Amygdala (tissue), 56 donors: ENCODE measurements around the gene HINT2.

Experiments used
- DNase-seq, 56 donors: peaks; one replicate each; lab custom pipeline; 2025; lab: John Stamatoyannopoulos, UW

Gene HINT2

DNA sequence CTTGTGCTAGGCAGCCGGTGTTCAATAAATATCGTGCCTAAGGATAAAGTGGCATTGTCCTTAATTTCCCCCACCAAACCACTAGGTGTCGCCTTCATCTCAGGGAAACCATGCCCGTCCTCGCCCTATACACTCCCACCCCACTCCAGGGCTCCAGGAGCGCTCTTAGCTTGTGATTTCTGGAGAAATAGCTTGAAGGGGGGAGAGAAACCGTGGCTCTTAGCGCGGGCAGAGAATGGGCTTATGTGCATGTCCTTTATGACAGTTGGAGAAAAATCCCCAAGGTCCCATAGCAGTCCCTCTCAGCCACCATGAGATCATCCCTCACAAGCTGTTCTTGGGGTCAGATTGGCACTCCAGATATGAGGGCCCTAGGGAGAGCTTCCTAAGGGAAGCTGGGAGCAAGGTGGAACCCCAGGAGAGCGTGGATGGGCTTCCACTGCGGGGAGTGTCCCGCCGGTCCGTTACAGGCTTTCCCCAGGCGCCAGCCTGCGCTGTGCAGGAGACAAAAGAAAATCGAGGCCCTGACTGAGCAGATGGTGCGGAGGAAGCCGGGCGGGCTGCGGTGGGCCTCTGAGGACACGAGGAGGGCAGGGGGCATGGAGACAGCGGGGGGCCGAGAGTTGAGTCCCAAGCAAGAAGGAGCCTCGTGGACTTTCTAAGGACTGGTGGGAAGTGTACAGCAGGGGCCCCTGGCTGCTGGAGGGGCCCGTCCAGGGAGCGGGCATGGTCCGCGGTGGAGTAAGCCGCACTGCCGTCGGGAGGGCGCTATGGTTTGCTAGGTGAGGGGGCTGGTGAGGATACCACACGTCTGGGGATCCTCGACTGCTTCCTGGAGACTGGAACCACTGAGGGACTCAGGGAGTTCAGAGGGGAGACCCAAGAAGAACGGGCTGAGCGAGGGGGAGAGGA is 24.2 kb downstream of the HINT2 start:
- DNase-seq = peak in 44 of 56 donors; percentile 16 to 76 (median 42)

DNA sequence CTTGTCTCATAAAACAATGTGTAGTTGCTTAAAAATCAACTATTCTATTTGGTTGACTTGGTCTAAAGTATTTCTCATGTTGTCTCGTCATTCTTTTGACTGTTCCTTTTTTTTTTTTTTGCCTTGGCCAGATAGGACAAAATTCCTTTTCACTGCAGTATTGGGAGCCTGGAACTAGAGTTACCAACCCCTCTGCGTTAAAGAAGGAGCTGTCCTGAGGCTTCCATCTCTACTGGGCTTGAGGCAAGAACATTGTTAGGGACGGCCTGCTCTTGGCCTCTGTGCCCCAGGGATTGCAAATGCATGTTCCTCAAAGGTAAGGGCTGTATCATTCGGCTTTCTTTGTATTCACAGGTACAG is 24.8 kb downstream of the HINT2 start:
- no peak for DNase-seq

DNA sequence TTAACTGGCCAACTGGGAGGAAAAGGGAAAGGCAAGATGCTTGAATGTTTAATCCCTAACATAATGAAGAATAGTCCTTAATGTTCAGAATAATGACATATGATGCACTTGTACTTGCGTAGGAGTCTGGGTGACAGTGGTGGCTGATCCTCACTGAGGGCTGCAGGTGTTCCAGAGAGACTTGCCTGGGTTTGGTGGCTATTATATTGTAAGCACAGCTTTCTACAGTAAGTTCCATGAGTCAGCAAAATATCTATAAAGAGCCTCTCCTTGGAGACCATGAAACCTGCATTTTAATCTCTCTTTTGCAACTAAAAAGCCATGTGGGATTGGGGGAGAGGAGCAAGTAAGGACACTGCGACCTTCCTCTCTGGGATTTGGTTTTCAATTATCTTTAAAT is 25.3 kb downstream of the HINT2 start:
- DNase-seq = no peak

DNA sequence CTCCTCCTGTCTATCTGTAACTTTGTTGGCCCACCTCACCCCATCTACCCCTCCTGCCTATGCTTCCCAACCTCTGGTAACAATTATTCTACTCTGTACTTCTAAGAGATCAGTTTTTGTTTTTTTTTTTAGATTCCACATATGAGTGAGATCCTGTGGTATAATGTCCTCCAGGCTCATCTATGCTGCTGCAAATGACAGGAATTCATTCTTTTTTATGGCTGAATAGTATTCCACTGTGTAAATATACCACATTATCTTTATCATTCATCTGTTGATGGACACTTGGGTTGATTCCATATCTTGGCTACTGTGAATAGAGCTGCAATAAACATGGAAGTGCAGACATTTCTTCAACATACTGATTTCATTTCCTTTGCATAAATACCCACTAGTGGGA is 31.4 kb downstream of the HINT2 start:
- no peak for DNase-seq

DNA sequence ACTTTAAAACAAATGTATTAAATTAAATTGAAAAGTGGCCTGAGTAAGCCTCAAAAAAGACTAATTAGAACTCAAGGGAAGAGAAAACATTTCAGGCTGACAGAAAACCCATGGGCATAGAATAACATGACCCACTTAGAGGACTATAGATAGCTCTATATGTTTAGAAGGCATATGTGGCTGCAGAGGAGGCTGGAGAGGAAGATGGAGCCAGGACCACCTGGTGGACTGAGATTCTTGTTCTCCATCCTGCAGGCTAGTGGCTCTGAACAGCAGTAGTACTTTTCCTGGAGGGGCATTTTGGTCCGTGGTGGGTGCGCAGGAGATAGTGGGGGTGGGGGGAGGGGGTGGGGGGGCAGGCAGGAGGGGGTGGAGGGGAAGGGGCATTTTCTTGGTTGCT is 33.8 kb downstream of the HINT2 start:
- DNase-seq = no peak

DNA sequence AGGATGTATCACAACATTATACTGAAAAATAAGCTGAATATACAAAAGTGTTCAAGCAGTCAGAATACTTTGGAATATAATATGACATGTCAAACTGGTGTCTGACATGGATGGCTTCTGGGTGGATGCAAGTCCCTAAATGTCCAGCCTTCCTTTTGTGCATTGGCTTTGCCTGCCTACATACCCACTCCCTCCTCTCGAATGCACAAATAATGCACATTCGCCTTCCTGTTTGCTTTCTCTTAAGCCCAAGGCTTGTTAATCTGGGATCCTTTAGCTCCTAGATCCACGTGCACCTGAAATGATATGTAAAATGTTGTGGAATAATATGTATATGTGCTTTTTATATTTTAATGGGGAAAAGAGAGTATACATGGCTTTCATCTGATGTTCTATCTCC is 36.3 kb downstream of the HINT2 start:
- DNase-seq = no peak

DNA sequence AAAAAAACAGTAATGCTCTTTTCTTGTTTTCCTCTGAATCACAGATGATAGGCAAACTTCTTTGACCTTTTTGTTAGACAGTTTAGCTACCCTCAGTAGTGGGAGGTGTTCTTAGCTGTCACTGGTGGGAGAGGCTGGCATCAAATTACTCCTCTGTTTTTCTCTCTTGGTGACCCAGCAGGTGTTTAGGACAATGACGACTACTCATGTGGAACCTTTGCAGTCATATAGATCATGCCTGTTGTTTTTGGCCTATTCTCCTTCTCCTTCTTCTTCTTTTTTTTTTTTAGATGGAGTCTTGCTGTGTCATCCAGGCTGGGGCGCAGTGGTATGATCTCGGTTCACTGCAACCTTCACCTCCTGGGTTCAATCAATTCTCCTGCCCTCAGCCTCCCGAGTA is 38.8 kb downstream of the HINT2 start:
- DNase-seq = no peak

DNA sequence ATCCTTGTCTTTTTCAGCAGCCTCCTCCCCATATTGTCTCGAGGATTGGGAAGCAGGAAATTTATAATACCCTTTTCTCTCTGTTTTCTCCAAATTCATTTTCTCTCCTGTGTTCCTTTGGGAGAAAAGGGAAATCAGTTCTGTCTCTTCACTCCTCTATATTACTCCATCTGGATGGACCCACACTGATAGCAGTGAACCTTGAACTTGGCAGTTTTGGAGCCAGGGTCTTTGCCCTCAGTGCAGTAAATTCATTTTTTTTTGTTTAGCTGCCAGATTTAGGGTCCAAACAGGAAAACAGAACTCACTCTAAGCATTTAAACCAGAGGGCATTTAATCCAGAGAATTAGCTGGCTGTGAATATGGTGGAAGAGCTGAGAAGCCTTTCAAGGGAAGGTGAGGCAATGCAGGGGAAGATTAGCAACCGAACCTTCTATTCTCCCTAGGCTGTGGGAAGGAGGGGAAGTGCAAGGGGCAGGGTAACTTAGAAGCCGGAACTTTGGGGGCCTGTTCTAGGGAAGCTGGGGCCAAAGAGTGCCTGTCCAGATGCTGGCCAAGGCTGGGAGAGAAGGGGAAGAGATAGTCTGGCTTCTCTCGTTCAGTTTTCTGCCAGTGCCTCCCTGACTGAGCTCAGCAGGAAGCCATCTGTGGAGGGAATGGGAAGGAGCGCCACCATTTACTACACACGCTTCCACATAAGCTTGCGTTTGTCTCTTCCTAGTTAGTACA is 39.8 kb downstream of the HINT2 start:
- peak in 4 of 56 donors; percentile 5 to 48 (median 21) for DNase-seq

DNA sequence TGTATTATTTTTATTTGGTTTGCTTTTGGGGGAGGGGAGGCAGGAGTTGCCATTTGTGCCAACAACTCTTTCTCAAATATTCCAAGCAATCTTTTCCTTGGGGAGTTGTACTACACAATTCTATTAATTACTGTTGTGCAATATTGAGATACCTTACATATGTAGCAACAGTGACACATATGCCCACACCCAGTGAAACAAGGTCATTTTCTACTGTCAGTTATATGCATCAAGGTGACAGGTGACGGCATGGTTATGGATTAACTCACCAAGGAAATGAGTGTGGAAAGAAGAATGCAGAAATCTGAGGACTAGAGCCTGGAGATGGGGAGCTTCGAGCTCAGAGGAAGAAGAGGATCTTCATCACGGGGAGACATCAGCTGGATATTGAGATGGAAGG is 42.9 kb downstream of the HINT2 start:
- no peak for DNase-seq

DNA sequence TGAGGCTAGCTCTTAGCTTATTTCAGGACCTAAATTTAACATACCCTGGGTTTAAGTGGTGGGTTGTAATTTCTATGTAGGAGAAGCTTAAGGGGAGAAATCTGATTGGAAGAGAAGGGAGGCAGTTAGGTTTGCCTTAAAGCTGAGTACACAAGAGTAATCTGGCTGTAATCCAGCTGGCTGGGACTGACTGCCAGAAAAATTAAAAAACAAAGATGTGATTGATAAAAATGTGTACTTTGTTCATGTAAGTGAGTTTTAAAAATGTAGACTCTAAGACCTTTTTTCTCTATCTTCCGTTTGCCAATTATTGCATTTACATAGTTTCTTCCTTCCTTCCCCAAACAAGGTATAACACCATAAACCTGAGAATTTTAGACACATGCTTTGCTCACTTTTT is 43.3 kb downstream of the HINT2 start:
- peak in 1 of 56 donors; percentile 39 for DNase-seq

DNA sequence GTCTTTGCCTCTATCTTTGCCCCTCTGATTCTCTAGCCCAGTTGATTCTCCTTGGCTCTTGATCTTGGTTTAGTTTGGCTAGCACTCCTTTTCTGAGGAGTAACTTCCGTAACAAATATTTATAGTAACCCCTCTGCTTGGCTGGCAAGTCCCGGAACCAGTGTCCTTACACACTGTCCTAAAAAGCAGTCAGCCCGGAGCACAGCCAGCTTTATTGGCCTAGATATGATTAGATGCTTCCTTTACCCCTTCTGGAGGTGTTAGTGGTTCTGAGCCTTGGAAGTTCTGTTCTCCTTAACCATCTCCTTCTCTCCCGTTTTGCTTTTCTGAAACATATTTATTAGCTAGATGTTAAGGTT is 43.8 kb downstream of the HINT2 start:
- DNase-seq = peak in 1 of 56 donors; percentile 9

DNA sequence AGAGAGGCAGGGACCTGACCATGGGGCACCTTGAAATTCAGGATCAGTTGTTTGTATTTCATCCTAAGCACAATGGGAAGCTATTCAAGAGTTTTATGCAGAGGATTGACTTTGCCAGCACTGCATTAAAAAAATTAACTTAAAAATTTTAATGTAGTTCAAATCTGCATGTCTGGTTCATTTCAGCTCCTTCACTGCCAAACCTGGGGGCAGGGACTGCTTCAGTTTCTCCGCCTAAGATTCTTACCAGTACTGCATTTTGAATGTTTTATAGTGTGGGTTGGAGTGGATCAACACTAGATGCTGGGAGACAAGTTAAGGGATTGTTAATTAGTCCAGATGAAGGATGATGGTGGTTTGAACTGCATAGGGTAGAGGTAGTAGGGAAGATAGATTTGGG is 45.1 kb downstream of the HINT2 start:
- DNase-seq = no peak

DNA sequence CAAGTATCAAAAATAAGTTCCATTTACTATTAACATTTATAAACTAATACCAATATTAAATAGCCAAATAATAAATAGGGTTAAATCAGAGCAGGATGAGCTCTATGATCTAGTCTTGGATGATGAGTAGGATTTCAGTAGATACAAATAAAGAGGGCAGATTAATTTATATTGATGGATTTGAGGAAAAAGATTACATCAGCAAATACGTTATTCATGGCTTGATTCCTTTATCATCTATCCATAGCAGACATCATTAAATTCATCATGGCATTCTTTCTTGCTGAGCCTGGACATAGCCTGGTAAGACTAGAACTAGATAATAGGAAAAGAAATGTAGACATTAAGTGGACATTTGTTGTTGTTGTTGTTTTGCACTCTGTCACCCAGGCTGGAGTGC is 47.4 kb downstream of the HINT2 start:
- DNase-seq = no peak

DNA sequence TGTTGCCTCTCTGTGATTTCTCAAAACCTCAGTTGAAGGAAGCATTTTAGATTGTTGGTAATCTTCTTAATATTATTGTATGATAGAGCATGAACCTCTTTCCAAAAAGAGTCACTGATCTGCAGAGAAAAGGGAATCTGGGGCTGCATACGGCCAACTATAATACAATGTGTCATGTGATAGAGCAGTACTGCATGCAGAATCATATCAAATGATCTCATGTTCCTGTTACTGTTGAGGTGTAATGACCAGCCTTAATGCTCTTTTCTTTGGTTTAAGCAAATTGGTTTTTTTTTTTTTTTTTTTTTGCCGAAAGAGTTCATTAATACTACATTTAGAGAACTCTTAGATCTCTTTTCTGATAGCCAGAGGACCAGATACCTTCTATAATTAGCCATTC is 47.8 kb downstream of the HINT2 start:
- DNase-seq = no peak

DNA sequence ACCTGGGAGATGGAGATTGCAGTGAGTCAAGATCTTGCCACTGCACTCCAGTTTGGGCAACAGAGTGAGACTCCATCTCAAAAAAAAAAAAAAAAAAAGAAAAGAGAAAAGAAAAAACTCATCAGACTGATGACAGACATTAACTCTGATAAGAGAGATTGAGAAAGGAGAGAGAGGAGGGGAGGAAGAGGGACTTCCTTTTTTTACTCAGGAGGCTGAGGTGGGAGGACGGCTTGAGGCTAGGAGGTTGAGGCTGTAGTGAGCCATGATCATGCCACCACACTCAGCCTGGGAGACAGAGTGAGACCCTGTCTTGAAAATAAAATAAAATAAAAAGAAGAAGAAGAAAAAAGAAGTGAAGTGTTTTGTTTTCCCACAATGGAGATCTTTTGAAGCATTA is 51.0 kb downstream of the HINT2 start:
- DNase-seq = no peak

DNA sequence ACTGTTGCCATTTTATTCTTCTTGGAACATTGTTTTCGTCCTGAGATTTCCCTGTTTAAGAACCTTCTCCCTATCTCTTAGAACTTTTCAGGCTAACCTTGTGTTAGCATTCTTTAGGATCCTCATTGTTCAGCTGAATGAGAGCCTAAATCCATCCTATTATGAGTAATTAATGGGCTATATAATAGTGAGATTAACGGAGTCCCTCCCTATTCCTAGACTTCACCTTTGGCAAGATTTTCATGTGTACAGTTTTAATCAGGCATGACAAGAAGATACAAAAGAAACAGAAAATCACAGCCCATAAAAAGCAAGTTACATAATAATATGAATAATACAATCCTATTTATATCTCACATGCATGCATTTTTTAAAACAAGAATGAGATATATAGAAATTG is 51.7 kb downstream of the HINT2 start:
- no peak for DNase-seq
